ENCODE measurements around the gene LMX1B. TPM values are rescaled to one million over a fixed set of nuclear protein-coding genes. Genes with fewer than 3 reads are reported as not detected.

Gene LMX1B
- polyA plus RNA-seq, 1 of the 3 experiments (the other 2 are of a cell fraction): not detected

DNA sequence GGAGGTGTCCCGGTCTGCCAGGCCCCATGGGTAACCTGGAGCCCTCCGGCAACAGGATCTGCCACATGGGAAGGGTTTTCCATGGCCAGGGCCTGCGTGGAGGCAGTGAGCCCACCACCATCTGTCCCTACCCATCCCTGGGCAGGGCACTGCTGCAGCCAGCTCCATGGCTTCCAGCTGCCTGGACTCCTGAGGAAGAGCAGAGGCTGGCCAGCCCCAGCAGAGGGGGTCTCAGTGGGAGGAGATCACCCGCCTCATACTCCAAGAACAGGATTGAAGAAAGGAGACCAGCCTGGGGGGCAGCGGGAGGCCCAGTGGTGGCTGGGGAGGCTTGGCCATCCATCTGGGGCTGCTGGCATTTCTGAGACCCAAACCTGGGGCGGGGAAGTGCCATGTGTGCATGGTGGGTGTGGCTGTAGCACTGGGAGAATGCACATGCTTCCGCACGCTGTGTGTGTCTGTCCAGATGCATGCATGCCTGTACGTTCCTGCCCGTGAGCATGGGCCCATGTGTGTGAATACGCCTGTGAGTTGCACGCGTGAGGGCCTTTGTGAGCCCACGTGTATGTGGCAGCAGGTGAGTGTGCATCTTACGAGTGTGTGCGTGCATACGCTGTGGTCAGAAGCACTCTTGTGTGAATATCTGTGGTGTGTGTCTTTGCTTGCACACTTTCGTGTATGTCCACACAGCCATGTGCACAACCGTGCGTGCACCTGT, 78.5 kb downstream of the LMX1B start (continued):
- TF ChIP-seq NRF1 (IDR thresholded peaks at IDR 0.05; ENCODE audit: low read depth, low read length): no peak
- TF ChIP-seq ELF1 (IDR thresholded peaks at IDR 0.05): no peak
- TF ChIP-seq GABPA (IDR thresholded peaks at IDR 0.05; ENCODE audit: low read depth): no peak
- no peak for TF ChIP-seq FOXM1 (IDR thresholded peaks at IDR 0.05; ENCODE audit: low read depth)
- no peak for TF ChIP-seq TAF1 (IDR thresholded peaks at IDR 0.05; ENCODE audit: borderline replicate concordance, low read depth, low read length)

GRCh38 chr9:126692759-126693427, 79.2 kb downstream of the LMX1B start:
- H3K27ac ChIP-seq (ENCODE audit: low read depth in 2 of 2, low read length in 1 of 2): no peak overlapping the region
- no peak overlapping the region for H3K9ac ChIP-seq
- H4K20me1 ChIP-seq (ENCODE audit: insufficient read depth): no peaks in the 10 kb centered on the region
- TF ChIP-seq YY1 (IDR thresholded peaks at IDR 0.05; ENCODE audit: low read depth): no peak
- H3K27me3 ChIP-seq (ENCODE audit: insufficient read depth): peaks cover 23% of the 10 kb centered on the region
- no peaks in the 10 kb centered on the region for H3K4me1 ChIP-seq (ENCODE audit: control insufficient read depth in 1 of 2, insufficient read depth in 2 of 2, low read depth in 1 of 2, low read length in 1 of 2)
- no peaks in the 10 kb centered on the region for H3K9me3 ChIP-seq
- no peak overlapping the region for H3K4me2 ChIP-seq
- no peak overlapping the region for H2AFZ ChIP-seq (ENCODE audit: low read depth)
- H3F3A ChIP-seq (replicated peaks; ENCODE audit: insufficient read depth): no peaks in the 10 kb centered on the region
- no peak for DNase-seq
- H3K36me3 ChIP-seq (replicated peaks in 1 of 2; ENCODE audit: control insufficient read depth in 1 of 2, insufficient read depth in 2 of 2, low read length in 1 of 2): no peaks in the 10 kb centered on the region
- CTCF ChIA-PET: interaction anchor here (1.5 to 4.1 kb wide), 3 partner anchors 10 to 89 kb away, joined by 4 to 28 read pairs (median 10); no protein-coding TSS in a partner anchor
- 70% methylated on average over 18 of the region's 32 CpGs for WGBS (ENCODE audit: low lambda C conversion rate)
- H3K4me3 ChIP-seq (ENCODE audit: low read depth in 2 of 2, low read length in 1 of 2): no peak overlapping the region
- POLR2A ChIA-PET: no interaction called here
- H3K79me2 ChIP-seq (ENCODE audit: insufficient read depth): no peaks in the 10 kb centered on the region
- H3K9me2 ChIP-seq: no peaks in the 10 kb centered on the region

DNA sequence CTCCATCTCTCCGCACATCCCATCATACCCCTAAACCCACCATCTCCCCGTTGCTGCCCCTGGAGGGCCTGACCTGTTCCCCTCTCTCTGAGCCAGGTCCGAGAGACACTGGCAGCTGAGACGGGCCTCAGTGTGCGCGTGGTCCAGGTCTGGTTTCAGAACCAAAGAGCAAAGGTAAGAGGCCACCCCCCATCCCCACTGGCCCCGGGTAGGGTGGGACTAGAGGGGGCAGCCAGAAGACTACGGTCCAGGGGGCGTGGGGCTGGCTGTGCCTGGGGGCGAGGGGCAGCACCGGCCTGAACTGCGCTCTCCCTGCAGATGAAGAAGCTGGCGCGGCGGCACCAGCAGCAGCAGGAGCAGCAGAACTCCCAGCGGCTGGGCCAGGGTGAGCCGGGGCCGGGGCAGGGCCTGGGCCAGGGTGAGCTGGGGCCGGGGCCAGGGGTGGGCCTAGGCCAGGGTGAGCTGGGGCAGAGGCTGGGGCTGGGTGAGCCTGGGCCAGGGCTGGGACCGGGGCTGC, 79.8 kb downstream of the LMX1B start:
- H3K4me3 ChIP-seq (ENCODE audit: low read depth in 2 of 2, low read length in 1 of 2): no peak overlapping the region
- DNase-seq: peak; percentile 22
- H3K36me3 ChIP-seq (replicated peaks in 1 of 2; ENCODE audit: control insufficient read depth in 1 of 2, insufficient read depth in 2 of 2, low read length in 1 of 2): no peaks in the 10 kb centered on the region
- ChIA-PET POLR2A (no interaction called here), CTCF (interaction anchor here (1.0 to 4.1 kb wide), 5 partner anchors 9 to 193 kb away, joined by 4 to 28 read pairs (median 9); no protein-coding TSS in a partner anchor)
- H4K20me1 ChIP-seq (ENCODE audit: insufficient read depth): no peaks in the 10 kb centered on the region
- TF ChIP-seq SIN3A (IDR thresholded peaks at IDR 0.05; ENCODE audit: borderline replicate concordance, low read depth, low read length) (no peak), EP300 (IDR thresholded peaks at IDR 0.05; ENCODE audit: borderline replicate concordance in 1 of 2, low read depth in 1 of 2, low read length in 1 of 2) (no peak), GATA2 (CRISPR knock-in tag; IDR thresholded peaks at IDR 0.05) (no peak), USF2 (IDR thresholded peaks at IDR 0.05; ENCODE audit: borderline replicate concordance, low read depth, low read length) (no peak), TCF12 (IDR thresholded peaks at IDR 0.05) (no peak), NRF1 (IDR thresholded peaks at IDR 0.05; ENCODE audit: low read depth, low read length) (no peak), RAD21 (IDR thresholded peaks at IDR 0.05; ENCODE audit: low read length) (no peak), TEAD4 (IDR thresholded peaks at IDR 0.05; ENCODE audit: borderline replicate concordance, insufficient read depth) (no peak)
- no peaks in the 10 kb centered on the region for H3F3A ChIP-seq (replicated peaks; ENCODE audit: insufficient read depth)
- H3K4me2 ChIP-seq: no peak overlapping the region
- no peak overlapping the region for H3K9ac ChIP-seq
- no peaks in the 10 kb centered on the region for H3K4me1 ChIP-seq (ENCODE audit: control insufficient read depth in 1 of 2, insufficient read depth in 2 of 2, low read depth in 1 of 2, low read length in 1 of 2)
- no peak overlapping the region for H2AFZ ChIP-seq (ENCODE audit: low read depth)
- H3K9me3 ChIP-seq: no peaks in the 10 kb centered on the region
- no peaks in the 10 kb centered on the region for H3K79me2 ChIP-seq (ENCODE audit: insufficient read depth)
- no peak overlapping the region for H3K27ac ChIP-seq (ENCODE audit: low read depth in 2 of 2, low read length in 1 of 2)
- 75% methylated on average over 19 of the region's 20 CpGs for whole genome bisulfite sequencing (ENCODE audit: low lambda C conversion rate)
- peaks cover 17% of the 10 kb centered on the region for H3K27me3 ChIP-seq (ENCODE audit: insufficient read depth)
- H3K9me2 ChIP-seq: no peaks in the 10 kb centered on the region

Measured in SK-N-SH (cell line).